Amniotic stem cell (primary cell): ENCODE data around the gene DHRS12.

Experiments
- DNase-seq: peaks from one replicate; lab custom pipeline; 2025; lab: John Stamatoyannopoulos, UW

DHRS12 gene

DNA sequence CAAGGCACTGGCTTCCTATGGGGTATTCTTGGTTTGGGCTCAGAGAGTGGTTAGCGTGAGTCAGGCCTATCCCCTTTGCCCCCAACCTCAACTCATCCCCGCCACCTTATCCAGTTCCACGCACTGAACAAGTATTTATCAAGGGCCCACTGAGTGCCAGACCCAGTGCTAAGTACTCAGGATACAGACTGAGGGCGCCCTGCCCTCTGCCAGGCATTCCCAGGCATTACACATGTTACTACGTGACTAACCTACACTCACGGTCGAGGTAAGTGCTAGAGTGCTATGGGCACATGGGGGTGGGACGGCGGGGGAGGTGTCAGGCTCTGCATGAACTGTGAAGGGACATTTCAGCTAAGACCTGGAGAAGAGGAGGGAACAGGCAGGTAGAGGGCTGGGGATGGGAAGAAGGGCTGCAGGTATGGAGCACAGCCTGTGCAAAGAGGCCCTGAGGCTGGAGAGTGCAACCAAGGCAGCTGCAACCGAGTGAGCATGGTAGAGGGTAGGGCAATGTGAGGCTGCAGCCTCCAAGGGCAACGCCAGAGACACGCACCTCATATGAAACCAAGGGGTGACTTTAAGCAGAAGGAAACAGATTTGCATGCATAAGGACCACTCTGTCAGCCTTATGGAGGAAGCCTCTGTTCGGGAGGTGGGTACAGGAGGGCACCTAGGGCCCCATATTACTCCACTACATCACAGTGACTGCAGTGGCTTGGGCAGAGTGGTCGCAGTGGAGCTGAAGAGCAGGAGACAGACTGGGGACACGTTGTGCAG lies 22.5 kb downstream of the DHRS12 start:
- no peak for DNase-seq

DNA sequence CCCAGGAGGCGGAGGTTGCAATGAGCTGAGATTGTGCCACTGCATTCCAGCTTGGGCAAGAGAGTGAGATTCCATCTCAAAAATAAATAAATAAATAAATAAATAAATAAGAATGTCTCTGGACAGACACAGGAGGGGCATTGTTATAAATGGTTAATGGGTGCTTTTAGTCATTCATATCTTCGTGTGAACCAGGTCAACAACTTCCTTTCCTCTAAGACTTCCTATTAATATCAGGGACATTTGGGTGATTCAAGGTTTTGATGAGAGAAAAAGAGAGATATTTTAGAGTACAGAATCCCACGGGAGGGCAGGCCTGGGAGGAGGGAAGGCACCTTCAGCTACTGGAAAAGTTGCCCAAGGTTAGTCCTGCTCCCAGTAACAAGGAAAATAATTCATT lies 23.9 kb downstream of the DHRS12 start:
- no peak for DNase-seq

GRCh38 chr13:51778392-51778791 lies 25.6 kb downstream of the DHRS12 start:
- DNase-seq, result no peak

DNA sequence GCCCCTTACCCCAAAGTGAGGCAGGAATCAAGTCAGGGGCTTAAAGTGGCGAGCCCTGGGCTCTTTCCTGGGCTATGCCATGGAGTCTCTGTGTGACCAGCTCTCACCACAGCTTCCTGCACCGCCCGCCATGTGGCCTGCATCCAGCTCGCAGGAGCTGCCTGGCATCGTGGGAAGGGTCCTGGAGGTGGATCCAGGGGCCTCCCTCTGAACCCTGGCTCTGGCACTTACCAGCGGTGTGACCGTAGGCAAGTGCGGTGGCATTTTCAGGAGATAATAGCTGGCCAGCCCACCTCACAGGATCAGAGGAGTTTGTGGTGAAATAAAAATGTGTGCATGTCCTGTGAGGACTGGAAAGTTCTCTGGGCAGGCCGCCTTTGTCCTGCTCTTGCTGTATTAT lies 26.0 kb downstream of the DHRS12 start:
- DNase-seq, result no peak

GRCh38 chr13:51776179-51776578 lies 27.8 kb downstream of the DHRS12 start:
- DNase-seq, result no peak

- no peak for DNase-seq
Observed at GRCh38 chr13:51773515-51773914, 30.4 kb downstream of the DHRS12 start.

DNA sequence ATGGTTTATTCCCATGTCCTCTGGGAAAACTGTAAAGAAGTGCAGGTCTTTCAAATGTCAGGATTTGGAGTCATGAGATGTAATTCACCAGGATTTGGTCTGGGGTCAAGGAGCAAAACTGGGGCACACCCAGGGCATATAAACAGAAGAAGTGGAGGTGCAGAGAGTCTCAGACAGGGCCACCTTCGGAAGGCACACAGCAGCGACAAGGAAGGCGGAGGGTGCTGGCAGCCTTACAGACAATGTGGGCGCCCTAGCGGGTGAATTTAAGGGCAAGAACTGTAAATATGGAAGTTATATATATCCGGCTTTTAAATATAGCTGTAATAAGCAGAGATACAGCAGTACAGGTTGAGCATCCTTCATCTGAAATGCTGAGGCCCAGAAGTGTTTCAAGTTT lies 31.2 kb downstream of the DHRS12 start:
- DNase-seq, result no peak

GRCh38 chr13:51772105-51772455 lies 31.9 kb downstream of the DHRS12 start:
- no peak for DNase-seq

GRCh38 chr13:51771418-51772104 lies 32.4 kb downstream of the DHRS12 start:
- no peak for DNase-seq

DNA sequence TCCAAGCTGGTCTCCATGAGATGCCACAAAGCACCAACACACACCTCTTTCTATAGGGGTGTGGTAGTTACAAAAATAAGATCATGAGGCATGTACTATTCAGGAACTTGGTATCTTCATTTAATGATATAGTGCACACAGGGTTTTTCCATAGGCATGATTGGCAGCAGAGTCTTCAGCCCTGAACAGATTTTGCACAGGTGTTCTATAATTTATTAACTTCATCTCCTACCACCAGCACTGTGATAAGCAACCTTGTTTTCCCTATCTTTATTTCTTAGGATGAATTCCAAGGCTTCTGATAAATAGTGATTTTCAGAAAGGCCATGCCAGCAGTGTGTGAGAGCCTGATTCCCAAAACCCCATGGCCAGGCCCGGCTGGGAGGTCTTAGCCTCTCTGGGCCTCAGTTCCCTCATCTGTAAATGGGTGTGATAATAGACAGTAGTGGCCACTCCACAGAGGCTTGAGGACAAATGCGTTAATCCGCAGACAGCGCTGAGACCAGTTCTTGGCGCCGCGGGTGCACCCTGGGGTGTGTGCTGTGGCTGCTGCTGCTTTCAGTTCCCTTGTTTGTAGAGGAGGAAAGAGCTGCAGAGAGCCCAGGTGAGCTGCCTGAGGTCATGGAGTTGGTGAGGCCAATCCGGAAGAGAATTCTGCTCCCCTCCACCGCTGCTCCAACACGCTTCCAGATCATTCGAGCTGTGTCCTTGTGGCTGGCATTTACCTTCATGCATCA lies 33.1 kb downstream of the DHRS12 start:
- DNase-seq, result no peak

GRCh38 chr13:51770160-51770559 lies 33.8 kb downstream of the DHRS12 start:
- no peak for DNase-seq

GRCh38 chr13:51769455-51770127 lies 34.4 kb downstream of the DHRS12 start:
- DNase-seq, result no peak

DNA sequence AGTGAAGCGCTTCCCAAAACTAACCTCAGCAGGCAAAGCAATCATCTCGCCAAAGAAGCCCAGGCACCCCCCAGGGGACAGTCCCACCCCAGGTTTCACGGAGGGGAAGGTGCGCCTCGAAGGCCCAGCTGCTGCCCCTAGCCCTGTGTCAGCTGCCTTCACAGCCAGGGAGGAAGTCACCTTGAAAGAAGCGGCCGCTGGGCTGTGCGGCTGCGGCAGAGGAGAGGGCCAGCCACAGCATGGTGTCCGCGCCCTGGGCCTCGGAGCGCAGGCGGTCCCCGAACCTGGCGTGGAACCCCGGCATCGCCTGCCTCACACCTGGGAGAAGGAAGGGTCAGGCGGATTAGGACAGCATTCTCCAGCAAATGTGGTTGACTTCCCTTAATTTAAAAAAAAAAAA lies 35.0 kb downstream of the DHRS12 start:
- DNase-seq, result no peak

- DNase-seq, result no peak
Observed at GRCh38 chr13:51768378-51768921, 35.5 kb downstream of the DHRS12 start.

- no peak for DNase-seq
Observed at GRCh38 chr13:51767100-51767499, 36.9 kb downstream of the DHRS12 start.

DNA sequence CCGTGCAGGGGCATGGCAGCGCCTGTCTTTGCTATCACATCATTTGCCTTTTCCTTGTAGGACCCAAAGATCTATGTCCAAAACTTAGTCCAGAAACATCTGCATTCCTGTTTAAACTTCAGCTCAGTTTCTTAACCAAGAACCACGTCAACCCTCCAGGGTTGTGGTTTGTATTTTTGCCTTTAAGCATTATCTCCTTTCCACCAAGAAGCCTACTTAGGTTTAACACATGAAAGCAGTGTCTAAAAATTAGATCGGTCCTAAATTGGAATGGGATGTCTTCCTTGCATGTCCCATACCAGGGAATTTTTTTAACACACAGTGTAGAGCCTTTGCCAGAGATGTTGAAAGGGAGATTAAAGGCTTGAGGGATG lies 38.8 kb downstream of the DHRS12 start:
- no peak for DNase-seq

- no peak for DNase-seq
Observed at GRCh38 chr13:51764184-51765141, 39.5 kb downstream of the DHRS12 start.

GRCh38 chr13:51763486-51763885 lies 40.5 kb downstream of the DHRS12 start:
- DNase-seq, result no peak

DNA sequence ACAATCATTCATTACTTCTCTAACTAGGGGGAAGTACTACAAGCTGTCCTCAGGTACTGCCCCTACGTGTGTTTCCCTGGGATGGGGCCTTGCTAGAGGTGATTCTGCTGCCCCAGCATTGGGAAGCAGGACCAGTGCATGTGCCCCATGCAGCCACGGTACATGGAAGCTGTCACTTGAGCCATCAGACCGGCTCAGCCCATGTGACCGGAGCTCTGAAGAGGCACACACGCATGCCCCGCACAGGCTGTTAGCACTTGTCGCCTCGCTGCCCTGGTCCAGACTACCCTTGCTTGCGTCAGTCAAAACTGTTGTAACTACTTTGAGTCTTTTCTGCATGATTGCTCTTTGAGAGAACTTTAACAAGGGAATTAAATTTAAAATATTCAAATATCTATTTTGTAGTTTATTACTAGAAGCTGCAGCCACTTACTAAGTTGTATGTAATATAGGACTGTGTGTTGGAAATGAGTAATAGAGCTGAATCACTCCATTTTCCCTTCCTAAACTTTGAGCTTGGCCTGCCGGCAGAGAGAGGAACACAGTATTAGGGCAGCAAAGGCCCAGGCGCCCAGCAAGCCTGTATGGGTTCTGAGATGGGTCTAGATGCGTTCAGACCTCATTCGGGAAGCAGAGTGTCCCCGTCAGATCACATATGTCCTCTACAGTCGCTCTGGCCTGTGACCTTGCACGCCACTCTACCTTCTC lies 42.2 kb downstream of the DHRS12 start:
- DNase-seq, result no peak

DNA sequence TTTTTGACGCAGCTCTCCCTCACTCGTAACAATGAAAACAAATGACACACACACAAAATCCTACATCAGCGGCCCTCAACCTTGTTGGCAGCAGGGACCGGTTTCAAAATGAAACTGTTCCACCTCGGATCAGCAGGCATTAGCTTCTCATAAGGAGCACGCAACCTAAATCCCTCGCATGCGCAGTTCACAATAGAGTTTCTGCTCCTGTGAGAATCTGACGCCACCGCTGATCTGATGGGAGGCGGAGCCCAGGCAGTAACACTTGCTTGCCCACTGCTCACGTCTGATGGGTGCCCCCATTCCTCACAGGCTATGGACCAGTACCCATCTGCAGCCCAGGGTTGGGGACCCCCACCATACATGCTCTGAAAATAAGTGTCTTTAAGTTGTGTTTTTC lies 43.4 kb downstream of the DHRS12 start:
- DNase-seq, result no peak
